GM19035 (cell line): Measurements from ENCODE around the gene COPB2.
"Not testable (repeated sequence)": the region's sequence is repeated elsewhere in the genome, so short reads cannot be mapped to it uniquely, and the experiment has no call there.

Experiments
- ATAC-seq: cut with Tn5 transposase; IDR thresholded peaks from one replicate; pipeline ENCODE4 v1.9.1; 2021; ENCODE audit not compliant: unreplicated experiment

Gene COPB2

DNA sequence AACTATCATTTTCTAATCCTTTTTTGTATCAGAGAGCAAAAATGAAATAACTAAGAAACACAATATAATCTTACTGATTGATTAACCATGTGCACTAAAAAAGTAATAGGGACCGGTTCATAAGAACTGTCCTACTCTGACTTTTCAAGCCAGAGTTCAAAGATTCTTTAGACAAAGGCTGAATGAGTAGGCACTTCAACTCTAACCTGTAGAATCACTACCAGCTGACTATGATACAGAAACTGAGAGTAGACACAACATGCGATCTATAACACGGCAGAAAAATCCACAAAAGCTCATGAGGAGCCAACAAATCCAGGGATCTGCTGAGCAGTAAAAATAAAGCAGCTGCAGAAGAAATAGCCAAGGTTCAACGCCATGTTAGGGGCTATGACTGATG, 8.9 kb downstream of the COPB2 start:
- no peak for ATAC-seq

DNA sequence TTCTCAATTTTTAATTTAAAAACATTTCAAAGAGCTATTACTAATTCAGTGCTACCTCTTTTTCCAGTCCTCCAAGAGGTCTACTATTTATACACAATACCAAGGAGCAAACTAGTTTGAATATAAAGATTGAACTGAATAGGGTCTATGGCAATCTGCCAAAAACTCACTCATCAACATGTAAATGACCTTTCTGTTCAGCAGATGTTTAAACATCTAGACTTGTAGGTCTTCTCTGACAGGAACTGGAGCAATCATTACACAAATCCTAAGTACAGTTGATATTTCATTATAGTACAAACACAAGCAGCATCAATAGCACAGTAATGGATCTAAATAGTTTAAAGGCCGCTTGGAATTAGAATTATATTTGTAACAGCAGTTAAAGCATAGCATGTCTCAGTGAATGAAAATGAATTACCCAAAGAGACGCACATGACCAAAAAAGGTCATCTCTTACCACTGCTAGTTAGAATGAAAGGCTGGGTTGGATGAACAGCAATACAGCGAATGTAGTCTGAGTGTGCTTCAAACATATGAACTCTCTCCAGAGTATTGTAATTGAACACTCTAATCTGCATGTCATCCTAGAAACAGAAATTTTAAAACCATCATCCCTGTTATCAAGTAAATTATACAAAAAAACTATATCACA, 10.7 kb downstream of the COPB2 start:
- ATAC-seq: no peak

DNA sequence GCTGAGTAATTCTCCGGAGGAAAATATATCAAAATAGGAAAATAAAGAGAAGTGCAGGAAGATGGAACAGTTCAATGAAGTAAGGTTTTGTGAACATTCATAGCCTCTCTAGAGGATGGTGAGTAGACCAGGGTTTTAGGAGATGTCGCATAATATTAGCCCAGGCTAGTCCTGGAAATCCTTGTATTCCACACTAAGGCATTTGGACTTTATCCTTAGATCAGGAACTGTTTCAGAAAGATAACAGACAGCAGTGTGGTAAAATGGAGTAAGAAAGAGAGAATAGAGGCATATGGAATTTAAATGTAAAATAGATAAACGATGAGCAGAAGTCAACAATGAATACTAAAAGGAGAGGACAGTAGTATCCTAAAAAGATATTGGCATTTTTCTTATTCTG, 12.1 kb downstream of the COPB2 start:
- no peak for ATAC-seq

DNA sequence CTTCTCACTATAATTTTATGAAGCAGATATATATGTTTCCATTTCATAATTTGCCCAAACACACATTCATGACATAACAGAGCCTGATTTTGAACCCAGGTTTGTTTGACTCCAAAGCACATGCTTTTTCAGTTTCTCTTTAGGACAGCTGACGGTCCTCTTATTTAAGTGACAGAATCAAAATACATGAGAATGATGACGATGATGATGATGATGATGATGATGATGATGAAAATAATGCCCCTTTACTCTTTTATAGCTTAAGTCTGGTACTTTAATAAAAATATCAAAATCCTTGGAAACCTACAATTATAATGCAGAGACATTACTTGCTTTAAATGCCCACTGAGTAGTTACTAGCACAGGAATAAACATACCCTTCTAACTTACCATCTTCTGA, 15.3 kb downstream of the COPB2 start:
- ATAC-seq: no peak

DNA sequence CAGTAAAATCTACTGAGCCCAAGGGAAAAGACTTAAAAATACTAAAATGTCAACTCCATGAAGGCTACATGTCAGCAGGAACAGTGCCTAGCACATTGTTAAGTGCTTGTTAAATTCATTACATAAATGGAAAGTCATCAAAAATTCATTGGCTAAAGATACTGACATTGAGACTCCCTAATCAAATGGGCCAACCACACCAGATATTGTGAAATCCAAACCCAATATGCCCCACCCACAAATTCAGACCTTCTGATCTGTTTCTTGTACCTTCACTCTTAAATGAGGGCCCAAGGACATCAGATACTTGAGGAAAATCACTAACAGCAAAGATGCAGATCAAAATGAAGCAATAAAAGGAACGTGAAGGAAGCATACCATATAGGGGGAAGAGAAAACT, 24.9 kb downstream of the COPB2 start:
- ATAC-seq: no peak

DNA sequence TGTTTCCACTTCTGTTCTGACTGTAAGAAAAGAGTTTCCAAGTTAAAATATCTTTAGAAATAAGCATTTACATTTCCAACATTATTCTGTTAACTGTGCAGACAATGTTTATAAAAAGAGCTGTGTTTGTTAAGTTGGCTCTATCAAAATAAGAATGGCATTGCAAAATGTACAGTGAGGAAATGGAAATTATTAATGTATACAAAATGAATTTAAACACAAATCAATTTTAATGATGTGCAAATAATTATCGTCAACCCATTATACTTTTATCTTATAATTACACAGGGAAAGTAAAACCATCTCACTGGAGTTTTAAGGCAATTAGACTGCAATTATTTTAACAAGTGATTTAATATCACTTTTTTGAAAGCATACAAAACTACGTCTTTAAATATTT, 28.2 kb downstream of the COPB2 start:
- no peak for ATAC-seq

DNA sequence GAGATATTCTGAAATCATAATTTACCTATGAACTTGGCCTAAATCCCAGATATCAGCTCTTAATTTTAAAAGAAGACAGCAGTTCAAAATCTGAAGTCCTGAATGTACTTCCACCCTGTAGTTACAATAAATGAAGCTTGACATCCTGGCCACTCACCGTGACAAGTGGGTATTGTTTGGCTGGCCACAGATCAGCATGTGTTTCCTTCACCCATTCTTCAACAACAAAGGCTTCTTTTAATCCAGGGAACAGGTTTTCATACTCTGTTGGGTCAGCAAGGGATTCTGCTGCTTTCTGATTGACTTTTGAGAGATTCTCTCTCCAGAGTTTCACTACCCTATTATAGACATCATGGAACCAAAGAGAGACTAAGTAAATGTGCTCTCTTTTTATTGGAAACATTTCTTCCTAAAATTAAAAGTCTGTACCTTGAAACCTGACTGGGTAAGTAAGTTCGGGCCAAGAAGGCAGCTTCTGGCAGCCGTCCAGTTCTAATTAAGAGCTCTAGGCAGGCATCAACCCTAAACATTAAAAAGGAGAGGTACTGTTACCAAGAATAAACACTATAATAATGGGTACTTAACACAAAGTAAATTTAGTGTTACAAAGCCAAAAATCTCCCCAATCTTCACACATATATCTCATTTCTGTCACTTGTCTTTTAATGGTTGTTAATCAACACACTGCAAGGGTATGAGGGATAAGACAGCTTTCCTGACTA, 30.4 kb downstream of the COPB2 start:
- no peak for ATAC-seq

DNA sequence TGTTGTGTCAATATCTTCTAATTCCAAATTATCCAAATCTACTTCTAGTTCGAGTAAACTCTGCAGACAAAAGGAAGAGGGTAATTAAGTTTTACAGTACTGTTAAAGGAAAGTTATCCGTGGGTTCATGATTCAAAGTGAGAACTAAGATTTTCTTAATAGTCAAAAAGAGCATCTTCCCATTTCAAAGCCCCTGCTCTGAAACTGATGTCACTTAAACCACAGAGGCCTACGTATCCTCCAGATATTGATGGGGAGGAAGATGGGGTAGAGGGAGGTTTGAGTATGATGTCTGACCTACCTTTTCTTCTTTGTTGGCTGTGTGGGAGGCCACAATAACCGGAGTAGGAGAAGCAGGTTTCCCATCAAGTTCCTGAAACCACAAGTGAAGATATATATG, 31.5 kb downstream of the COPB2 start:
- no peak for ATAC-seq

DNA sequence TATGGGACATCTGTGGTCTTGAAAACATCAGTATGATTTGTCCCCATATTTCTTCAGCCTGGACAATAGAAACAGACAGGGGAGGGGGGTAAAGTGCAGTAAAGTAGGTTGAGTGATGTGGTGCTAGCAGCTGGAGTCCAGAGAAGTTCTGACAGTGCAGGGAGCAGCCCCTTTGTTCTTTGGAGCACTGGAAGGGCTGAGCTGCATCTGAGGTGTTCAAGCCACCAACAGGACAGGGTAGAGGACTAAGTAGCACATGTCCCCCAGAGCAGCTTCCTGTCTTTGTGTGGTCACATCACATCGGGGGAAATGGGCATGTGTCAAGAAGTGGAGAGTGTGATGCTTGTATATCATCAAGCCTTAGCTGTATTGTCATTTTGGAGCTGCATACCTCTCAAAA, 33.6 kb downstream of the COPB2 start:
- ATAC-seq: no peak

DNA sequence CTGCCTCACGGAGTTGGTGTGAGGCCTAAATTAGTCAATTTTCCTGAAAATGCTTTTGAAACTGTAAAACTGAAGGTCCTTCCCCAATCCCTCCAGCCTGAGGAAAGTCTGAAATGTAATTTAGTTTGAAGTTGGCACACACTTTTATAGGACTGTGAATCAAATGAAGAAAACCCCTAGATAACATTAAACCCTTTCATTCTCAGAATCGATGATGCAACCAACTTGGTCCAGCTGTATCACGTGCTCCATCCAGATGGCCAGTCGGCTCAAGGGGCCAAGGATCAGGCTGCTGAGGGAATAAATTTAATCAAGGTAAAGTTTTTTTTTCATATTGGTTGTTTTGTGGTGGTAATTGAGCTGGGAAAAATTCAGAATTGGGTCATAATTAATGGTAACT, 34.0 kb downstream of the COPB2 start:
- ATAC-seq: no peak

DNA sequence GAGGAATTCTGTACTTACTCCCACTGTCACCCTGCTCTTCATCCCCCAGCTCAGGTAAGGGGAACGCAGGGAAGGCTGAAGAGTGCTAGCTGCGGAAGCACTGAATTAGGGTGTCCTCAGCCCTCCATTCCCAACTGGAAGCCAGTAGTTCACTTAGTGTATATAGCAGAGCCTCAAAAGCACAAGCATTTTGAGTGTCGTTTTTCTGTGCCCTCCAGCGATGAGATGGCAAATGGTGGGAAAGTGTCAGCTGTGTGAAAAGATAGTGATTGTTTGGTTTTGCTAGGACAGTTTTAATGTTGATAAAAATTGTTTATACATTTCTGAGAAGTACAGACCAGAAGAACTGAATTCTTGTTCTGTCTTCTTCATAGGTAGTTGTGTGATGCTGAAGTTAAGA, 34.8 kb downstream of the COPB2 start:
- no peak for ATAC-seq

DNA sequence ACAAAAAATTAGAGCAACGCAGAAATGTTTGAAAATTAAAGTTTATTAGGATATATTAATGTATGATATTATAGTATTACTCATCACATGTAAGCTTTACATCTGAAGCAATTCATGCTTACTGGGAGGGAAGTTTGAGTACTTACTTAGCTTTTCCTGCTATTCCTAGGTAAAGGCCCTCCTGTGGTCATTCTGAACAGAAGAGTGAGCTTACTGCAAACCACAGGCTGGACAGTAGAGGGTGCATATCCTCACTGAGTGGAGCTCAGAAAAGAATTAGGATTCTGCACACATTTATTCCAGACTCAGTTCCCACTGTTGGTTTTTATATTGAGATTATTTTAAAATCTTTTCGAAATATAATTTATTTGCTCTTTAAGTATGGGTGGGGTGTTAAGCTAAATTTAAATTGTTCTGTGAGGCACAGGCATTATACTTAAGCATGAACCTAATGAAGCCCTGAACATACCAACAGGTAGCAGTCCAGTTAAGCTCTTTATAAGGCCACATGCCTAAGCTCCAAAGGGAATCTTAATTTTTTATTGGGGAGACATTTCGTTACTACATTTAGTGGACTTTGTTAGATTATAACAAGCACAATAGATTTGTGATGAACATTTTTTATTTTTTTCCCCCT, 35.4 kb downstream of the COPB2 start:
- no peak for ATAC-seq

DNA sequence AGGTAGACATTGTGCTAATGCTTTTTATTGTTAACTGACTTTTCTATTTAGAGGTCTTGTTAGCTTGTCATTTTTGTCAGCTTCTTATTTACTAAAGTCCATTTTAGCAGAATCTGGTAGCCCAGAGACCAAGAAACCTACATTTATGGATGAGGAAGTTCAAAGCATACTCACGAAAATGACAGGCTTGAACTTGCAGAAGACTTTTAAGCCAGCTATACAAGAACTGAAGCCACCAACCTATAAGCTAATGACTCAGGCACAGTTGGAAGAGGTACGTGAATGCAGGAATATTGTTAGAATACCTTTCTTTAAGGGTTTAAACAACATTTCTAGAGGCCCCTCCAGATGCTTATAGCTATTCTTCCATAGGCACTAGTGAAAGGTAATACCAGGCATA, 42.7 kb downstream of the COPB2 start:
- ATAC-seq: no peak

DNA sequence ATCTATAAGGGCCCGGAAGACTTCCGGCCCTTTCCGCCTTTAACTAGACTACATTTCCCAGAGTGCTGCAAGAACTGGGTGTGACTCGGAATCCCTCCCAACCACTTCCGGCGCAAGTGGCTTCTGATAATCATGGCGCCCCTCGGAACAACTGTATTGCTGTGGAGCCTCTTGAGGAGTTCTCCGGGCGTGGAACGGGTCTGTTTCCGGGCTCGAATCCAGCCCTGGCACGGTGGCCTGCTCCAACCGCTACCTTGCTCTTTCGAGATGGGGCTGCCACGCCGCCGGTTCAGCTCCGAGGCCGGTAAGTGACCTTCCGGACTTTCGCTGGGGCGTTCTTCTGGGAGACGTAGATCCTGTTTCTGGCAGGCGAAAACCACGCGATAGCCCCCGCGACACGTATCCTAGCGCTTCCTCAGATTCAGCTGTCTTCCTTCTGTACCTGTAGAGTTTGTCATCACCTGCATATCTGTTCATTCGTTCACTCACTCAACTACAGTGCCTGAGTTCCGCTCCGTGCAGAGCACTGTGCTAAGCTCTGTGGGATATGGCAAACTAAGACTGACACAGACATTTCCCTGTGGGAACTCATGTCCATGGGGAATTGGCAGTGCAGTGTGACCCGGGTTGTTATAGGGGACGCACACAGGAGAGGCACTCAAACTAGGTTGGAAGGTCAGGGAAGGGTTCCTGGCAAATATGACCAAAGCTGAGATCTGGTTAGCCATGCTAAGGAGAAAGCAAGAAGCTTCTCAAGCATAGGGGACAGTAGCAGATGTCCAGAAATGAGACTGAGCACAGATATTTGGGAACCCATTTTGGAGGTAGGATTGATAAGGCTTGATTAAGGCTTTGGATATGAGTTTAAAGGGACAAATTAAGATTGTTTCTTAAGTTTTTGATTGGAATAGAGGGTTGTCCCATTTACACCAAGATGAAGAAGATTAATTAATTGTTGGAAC, 45.3 kb downstream of the COPB2 start, which contains the start of gene MRPS22:
Gene MRPS22 (plus strand): TSS at position 126 of the 962 bp plus-strand sequence. CDS start 7 bp downstream, at position 133.
- peak; percentile 99 for ATAC-seq

DNA sequence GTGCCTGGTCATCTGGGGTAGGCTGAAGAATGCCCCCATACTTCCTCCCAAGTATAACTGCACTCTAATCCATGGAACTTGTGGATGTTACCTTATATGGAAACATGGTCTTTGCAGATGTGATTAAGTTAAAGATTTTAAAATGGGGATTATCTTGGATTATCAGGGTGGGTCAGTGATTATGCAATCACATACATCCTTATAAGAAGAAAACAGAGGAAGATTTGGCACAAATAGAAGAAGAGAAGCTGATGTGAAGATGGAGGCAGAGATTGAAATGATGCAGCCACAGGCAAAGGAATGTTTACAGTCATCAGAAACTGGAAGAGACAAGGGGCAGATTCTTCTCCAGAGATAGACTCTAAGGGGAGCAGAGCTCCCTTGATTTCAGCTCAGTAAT, 47.4 kb downstream of the COPB2 start:
- no peak for ATAC-seq

DNA sequence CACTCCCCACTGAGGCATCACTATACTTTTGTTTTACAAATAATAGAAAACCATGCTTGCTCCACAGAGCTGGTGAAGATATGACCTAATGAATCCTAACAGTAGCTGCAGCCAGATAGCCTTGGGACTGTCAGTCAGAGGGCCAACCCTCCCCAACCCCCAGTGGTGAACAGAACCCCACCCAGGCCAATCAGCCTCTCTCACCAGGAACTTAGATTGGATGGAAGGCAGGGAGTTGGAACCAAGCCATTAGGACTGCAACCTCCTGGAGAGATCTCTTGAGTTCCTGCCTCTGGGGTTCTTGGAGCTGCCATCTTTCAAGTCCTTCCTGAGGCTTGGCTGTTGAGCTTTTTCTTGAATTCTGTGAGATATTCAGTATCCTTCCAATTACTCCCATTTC, 48.7 kb downstream of the COPB2 start:
- no peak for ATAC-seq

DNA sequence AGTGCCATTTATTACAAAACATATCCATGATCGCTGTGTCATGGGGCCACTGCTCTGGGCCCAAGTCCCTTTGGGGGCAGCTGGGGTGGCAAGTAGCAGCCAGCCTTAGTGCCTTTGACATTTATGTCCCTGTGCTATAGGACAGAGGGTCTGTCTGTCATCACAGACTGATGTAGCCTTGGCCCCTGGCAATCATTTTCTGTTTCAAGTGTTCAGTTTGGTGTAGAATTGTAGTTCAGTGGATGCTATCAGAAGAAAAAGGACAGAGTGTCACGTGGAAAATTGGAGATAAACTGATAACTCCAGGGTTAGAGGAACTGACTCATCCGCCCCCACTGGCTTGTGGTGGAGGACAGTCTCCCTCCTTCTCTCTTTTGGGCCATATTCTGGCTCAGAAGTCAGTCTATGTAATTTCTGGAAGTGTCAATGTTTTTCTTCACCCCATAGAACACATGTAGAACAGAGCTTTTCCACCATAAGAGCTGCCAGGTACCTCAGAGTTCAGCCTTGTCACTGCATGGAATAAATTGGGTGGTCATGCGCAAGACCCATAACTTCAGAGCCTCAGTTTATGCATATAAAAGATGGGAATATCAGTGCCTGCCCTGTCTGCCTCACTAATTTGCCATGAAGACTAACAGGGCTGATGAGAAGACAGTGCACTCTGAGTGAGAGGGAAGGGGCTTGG, 50.1 kb downstream of the COPB2 start:
- no peak for ATAC-seq

DNA sequence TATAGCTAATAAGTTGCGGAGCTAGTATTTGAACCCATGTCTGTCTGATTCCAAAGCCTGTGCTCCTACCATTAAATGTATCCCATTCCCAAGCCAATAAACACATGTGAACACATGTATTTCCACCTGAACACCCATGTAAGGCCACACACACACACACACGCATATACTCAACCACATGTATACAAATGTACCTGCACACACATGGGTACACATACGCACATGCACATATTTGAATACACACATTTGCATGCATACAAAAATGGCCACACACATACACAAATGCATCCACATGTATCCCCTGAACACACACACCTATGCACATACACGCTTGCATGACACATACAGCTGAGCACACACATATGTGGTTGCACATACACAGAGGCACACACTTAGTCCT, 51.0 kb downstream of the COPB2 start:
- ATAC-seq: no peak

DNA sequence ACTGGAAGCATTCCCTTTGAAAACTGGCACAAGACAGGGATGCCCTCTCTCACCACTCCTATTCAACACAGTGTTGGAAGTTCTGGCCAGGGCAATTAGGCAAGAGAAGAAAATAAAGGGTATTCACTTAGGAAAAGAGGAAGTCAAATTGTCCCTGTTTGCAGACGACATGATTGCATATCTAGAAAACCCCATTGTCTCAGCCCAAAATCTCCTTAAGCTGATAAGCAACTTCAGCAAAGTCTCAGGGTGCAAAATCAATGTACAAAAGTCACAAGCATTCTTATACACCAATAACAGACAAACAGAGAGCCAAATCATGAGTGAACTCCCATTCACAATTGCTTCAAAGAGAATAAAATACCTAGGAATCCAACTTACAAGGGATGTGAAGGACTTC, 54.8 kb downstream of the COPB2 start:
- not testable (repeated sequence) for ATAC-seq

DNA sequence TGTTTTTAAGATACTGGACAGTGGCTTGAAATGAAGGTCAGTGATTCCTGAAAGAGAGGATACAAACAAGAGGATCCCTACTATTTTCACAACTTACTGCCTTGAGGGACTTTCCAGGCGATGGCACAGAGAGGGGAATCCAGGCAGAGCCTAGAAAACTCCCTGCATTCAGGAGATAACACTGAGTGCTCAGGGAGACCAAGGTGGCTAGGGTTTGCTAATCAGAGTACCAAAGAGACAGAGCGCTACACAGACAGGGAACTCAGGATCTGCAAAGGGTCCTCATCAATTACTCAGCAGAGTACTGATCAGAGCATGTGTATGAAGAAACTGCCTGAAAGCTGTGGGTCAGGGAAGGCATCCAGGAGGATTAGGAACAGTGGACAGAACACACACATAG, 57.4 kb downstream of the COPB2 start:
- no peak for ATAC-seq
